ENCODE measurements around the gene KPNA6. TPM values are rescaled to one million over a fixed set of nuclear protein-coding genes. Genes with fewer than 3 reads are reported as not detected.

Gene KPNA6
- total RNA-seq, 1 experiment from 2014 or later = 114 TPM

DNA sequence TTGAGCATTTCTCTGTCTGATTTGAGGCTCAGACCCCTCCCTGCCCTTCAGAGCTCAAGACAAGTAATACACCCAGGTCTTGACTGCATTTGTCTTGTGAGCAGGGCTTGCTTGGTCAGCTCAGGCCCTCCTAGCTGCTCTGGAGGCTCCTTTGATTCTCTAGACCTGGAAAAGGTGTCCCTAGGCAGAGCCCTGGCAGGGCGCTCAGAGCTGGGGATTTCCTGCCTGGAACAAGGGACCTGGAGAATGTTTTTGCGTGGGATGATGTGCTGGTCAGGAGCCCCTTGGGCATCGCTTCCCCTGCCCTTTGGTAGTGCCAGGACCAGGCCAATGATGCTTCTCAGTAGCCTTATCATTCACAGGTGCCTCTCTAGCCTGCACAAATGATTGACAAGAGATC lies 87.7 kb downstream of the KPNA6 start:
- peaks cover 49 to 78% (median 72%) of the 10 kb centered on the region in 3 experiments; a peak in 6 of 7 replicates for H3K36me3 Mint-ChIP-seq (ENCODE audit: insufficient read depth in 1 of 3, low read depth in 3 of 3)

More for the DNA sequence above, 87.7 kb downstream of the KPNA6 start:
- Histone ChIP-seq H3K9ac (ENCODE audit: extremely low read depth, insufficient read length, low read length) (no peak overlapping the region), H3K79me2 (ENCODE audit: insufficient read depth, low read length) (no peaks in the 10 kb centered on the region), H3K27ac (ENCODE audit: insufficient read length, low read depth, low read length) (no peak overlapping the region), H2AK5ac (ENCODE audit: insufficient read length, low read length) (no peak overlapping the region), H2BK5ac (ENCODE audit: insufficient read length, low read length) (no peak overlapping the region), H3K56ac (ENCODE audit: insufficient read length, low read depth, low read length) (no peak overlapping the region), H3K9me3 (ENCODE audit: control insufficient read depth, low read depth, low read length) (no peaks in the 10 kb centered on the region), H3K14ac (ENCODE audit: insufficient read depth, low read length) (no peak overlapping the region), H4K91ac (ENCODE audit: insufficient read length, low read depth, low read length) (no peak overlapping the region), H3K79me1 (ENCODE audit: insufficient read depth, low read depth, low read length, poor library complexity, severe bottlenecking) (no peaks in the 10 kb centered on the region), H2BK120ac (ENCODE audit: low read depth, low read length, poor library complexity, severe bottlenecking) (no peak overlapping the region), H4K8ac (replicated peaks; ENCODE audit: insufficient read length, low read depth, low read length) (no peak overlapping the region), H3K23ac (ENCODE audit: insufficient read length, low read depth, low read length) (no peak overlapping the region), H3K27me3 (ENCODE audit: insufficient read depth, low read length) (no peaks in the 10 kb centered on the region), H2BK20ac (ENCODE audit: low read depth, low read length, poor library complexity, severe bottlenecking) (no peak overlapping the region), H2BK12ac (ENCODE audit: insufficient read length, low read depth, low read length) (no peak overlapping the region), H3K4ac (ENCODE audit: low read depth, low read length) (no peak overlapping the region), H3K4me1 (ENCODE audit: insufficient read depth, low read length) (no peaks in the 10 kb centered on the region; the same call in 1 of the 2 replicates), H2AFZ (ENCODE audit: low read length) (no peak overlapping the region), H4K20me1 (ENCODE audit: control insufficient read depth, insufficient read depth, insufficient read length) (no peaks in the 10 kb centered on the region), H3K4me2 (ENCODE audit: insufficient read depth, insufficient read length, low read length) (no peak overlapping the region), H3T11ph (ENCODE audit: low read length) (no peak overlapping the region), H2BK15ac (ENCODE audit: low read depth, low read length) (no peak overlapping the region), H3K18ac (ENCODE audit: insufficient read length, low read depth, low read length) (no peak overlapping the region), H4K5ac (ENCODE audit: insufficient read length, low read depth, low read length) (no peak overlapping the region), H3K23me2 (ENCODE audit: insufficient read length, low read depth, low read length, poor library complexity, severe bottlenecking) (peaks cover 1% of the 10 kb centered on the region)
- TF ChIP-seq, protein P1, sequence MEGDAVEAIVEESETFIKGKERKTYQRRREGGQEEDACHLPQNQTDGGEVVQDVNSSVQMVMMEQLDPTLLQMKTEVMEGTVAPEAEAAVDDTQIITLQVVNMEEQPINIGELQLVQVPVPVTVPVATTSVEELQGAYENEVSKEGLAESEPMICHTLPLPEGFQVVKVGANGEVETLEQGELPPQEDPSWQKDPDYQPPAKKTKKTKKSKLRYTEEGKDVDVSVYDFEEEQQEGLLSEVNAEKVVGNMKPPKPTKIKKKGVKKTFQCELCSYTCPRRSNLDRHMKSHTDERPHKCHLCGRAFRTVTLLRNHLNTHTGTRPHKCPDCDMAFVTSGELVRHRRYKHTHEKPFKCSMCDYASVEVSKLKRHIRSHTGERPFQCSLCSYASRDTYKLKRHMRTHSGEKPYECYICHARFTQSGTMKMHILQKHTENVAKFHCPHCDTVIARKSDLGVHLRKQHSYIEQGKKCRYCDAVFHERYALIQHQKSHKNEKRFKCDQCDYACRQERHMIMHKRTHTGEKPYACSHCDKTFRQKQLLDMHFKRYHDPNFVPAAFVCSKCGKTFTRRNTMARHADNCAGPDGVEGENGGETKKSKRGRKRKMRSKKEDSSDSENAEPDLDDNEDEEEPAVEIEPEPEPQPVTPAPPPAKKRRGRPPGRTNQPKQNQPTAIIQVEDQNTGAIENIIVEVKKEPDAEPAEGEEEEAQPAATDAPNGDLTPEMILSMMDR (conservative IDR thresholded peaks at IDR 0.05) = no peak
- WGBS (ENCODE audit: extremely low coverage, insufficient read length, low lambda C conversion rate) = no CpG with 5 or more reads among the region's 3 CpGs
- no peak for DNase-seq
- peaks cover 23 to 26% of the 10 kb centered on the region in 2 experiments for H3K4me1 Mint-ChIP-seq
- no peak overlapping the region for H3K27ac Mint-ChIP-seq
- H3K27me3 Mint-ChIP-seq (ENCODE audit: low read depth) = no peaks in the 10 kb centered on the region
- H3K4me3 Mint-ChIP-seq = no peak overlapping the region
- H3K9me3 Mint-ChIP-seq = no peaks in the 10 kb centered on the region

Measured in H9 (cell line).